ENCODE results near the gene PLXNA2.

Gene PLXNA2

DNA sequence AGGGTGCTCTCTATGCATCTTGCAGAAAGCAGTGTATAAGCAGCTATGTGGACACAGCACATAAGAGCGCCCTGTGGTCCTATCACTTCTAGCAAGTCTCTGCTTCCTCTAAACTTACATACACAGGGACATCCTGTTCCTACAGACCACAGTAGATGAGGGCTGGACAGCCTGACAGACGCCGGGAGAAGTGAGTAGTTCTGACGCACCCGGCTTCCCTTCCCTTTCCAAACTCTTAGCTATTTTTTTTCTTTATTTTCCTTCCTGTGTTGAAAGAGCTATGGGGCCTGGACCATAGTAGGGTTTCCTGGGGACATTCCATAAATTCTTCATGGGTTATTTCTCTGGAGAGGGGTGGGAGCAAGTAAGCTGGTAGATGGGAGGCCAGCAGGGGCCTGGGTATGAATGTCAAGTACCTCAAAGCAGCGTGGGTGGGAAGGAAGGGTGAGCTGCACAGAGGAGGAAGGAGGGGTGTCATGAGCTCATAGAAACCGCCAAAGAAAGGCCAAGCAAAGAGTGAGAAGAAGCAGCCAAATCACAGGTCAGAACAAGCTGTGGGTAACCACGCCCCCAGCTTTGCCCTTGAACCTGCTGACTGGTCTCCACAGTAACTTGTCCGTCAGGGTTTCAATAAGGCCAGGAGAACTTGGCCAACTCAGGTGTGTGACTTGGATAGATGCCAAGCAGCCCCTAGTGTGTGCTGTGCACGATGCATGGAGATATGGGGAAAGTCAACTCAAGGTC is 36.6 kb downstream of the PLXNA2 start:
- DNase-seq (ENCODE audit: low spot score), result peak; percentile 91
- TF ChIP-seq, protein P1, sequence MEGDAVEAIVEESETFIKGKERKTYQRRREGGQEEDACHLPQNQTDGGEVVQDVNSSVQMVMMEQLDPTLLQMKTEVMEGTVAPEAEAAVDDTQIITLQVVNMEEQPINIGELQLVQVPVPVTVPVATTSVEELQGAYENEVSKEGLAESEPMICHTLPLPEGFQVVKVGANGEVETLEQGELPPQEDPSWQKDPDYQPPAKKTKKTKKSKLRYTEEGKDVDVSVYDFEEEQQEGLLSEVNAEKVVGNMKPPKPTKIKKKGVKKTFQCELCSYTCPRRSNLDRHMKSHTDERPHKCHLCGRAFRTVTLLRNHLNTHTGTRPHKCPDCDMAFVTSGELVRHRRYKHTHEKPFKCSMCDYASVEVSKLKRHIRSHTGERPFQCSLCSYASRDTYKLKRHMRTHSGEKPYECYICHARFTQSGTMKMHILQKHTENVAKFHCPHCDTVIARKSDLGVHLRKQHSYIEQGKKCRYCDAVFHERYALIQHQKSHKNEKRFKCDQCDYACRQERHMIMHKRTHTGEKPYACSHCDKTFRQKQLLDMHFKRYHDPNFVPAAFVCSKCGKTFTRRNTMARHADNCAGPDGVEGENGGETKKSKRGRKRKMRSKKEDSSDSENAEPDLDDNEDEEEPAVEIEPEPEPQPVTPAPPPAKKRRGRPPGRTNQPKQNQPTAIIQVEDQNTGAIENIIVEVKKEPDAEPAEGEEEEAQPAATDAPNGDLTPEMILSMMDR (conservative IDR thresholded peaks at IDR 0.05; ENCODE audit: low read depth), result no peak
- peak overlapping the region; percentile 94 for H3K27ac ChIP-seq
- ChIA-PET CTCF (interaction anchor here (0.6 to 0.9 kb wide), 3 partner anchors 37 to 411 kb away, joined by 3 to 8 read pairs (median 3); no protein-coding TSS in a partner anchor), POLR2A (ENCODE audit: low non-redundant PET) (interaction anchor here (0.7 to 0.9 kb wide), 2 partner anchors 12 to 1524 kb away, joined by 3 to 4 read pairs; no protein-coding TSS in a partner anchor)

DNA sequence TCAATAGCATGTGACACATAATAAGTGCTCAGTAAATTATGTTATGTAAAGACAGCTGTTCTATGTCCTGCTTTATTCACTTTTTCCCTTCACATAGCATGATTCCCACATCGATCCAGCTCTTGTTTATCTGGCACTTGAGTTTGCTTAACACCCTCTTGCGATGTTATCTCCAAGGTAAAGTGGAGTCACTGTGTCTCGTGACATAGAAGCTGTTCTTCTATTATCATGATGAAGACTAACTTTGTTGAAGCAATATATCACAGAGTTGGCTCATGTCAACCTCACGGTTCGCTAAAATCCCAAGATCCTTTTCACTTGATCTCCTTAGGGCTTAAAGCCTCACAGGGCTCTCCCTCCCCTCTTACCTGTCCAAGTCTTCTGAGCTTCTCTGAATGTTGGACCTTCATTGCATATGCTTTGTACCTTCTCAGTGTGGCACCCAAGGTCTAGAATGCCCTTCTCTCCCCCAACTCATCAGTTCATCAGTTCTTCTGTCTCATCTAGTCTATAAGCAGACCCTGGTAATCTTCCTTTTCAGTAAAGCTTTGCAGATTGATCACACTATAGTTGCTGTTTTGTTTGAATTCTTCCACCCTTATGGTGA is 38.0 kb downstream of the PLXNA2 start:
- DNase-seq (ENCODE audit: low spot score), result no peak
- TF ChIP-seq, protein P1 (conservative IDR thresholded peaks at IDR 0.05; ENCODE audit: low read depth), result no peak
- POLR2A ChIA-PET (ENCODE audit: low non-redundant PET), result no interaction called here
- peak overlapping the region; percentile 94 for H3K27ac ChIP-seq
- CTCF ChIA-PET, result no interaction called here

DNA sequence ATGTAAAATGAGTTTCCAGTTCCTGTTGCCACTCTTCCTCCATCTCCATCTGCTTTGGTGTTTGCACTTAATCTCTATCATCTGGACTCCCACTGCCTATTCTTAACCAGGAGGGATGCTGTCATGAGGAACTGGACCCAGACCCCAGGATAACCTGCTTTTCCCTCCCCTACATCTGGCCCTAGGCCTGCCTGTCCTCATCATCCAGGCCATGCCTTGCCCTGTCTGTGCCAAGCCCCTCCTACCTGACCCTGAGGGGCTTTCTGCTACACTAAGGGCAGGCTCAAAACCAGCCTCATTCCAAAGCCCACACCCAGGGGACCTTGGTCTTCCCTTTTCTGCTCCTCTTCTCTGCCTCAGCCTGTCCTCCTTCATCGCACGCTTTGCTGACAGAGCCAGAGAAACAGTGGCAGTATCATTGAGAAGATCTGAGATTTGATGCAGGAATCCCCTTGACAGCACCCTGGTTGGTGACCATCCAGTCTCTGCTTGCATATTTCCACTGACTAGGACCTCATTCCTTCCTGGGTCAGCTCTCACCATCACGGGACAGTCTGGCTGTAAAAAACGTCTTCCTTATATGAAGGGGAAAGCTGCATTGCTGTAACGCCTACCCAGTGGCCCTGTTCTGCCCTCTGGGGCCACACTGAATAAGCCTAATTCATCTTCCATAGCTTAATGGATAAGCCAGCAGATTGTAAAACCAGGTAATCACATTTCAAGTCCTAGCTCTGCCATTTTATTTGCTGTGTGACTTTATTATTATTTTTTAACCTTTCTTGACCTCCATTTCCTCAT is 38.8 kb downstream of the PLXNA2 start:
- TF ChIP-seq, protein P1 (conservative IDR thresholded peaks at IDR 0.05; ENCODE audit: low read depth), result no peak
- DNase-seq (ENCODE audit: low spot score), result no peak
- ChIA-PET POLR2A (ENCODE audit: low non-redundant PET) (no interaction called here), CTCF (interaction anchor here (0.6 kb wide), 1 partner anchor 33 kb away, joined by 3 read pairs; no protein-coding TSS in a partner anchor)
- H3K27ac ChIP-seq, result no peak overlapping the region; the same call in 1 of the 2 replicates

DNA sequence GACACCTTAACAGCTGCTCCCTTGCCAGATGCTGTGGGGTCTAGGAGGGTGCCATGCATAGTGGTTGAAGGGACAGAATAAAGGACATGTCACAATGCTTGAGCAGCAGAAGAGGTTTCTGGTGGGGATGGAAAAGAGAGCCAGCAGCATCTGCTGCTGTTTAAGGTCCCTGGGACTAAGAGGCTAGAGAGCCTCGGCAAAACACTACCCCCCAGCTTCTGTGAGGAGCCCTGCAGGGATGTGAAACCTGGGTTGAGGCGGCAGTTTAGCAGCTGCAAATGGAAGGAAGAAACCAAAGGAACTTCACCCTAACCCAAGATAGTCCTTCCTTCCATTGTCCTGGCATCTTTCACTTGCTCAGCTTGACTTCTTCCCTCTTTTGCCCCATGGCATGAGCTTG is 39.4 kb downstream of the PLXNA2 start:
- CTCF ChIA-PET, result interaction anchor here (0.6 kb wide), 1 partner anchor 34 kb away, joined by 3 read pairs; no protein-coding TSS in a partner anchor
- peak overlapping the region; percentile 58; the same call in 1 of the 2 replicates for H3K27ac ChIP-seq
- DNase-seq (ENCODE audit: low spot score), result no peak
- TF ChIP-seq, protein P1 (conservative IDR thresholded peaks at IDR 0.05; ENCODE audit: low read depth), result no peak
- POLR2A ChIA-PET (ENCODE audit: low non-redundant PET), result no interaction called here

DNA sequence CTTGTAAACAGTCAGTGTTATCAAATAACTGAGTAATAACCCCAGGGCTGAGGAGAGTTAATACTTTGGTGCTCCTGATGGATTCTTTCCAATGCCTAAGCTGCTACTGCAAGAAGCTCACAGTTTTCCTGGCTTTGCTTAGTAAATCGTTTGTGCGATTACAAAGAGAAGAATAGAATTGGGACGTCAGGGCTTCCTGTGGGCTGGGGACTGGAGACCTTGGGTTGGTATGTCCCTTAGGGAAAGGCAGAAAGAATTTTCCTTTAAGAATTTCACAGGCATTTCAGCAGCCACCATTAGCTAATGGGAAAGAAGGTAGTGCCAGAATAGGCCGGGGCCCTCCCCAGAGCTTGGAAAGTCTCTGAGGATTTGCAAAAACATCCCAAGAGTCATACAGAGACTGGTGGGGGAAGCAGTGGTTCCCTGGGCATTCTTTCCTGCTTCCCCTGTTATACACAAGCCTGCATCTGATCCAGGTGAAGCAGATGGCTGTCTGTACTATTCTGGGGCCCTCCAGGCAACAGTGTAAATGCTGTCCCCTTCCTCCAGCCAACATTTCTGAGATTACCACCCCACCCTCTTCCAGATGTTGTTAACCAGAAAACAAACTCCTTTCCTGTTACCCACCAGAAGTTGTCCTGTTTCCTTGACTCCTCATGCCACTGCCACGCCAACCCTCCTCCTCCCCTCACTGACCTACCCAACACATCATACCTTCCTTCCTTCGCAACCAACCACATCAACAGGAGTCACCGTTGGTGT is 40.2 kb downstream of the PLXNA2 start:
- TF ChIP-seq, protein P1 (conservative IDR thresholded peaks at IDR 0.05; ENCODE audit: low read depth), result no peak
- no peak for DNase-seq (ENCODE audit: low spot score)
- CTCF ChIA-PET, result interaction anchor here (1.0 kb wide), 1 partner anchor 41 kb away, joined by 8 read pairs; no protein-coding TSS in a partner anchor
- POLR2A ChIA-PET (ENCODE audit: low non-redundant PET), result no interaction called here
- H3K27ac ChIP-seq, result peak overlapping the region; percentile 58; the same call in 1 of the 2 replicates

Data from RWPE1 (cell line).